ENCODE measurements around the gene STX18. TPM values are rescaled to one million over a fixed set of nuclear protein-coding genes. Genes with fewer than 3 reads are reported as not detected.

STX18 gene
- total RNA-seq, 1 donor from 2014 or later = 21.1 TPM

GRCh38 chr4:4502694-4503311 is 39.0 kb downstream of the STX18 start:
- H3K27me3 Mint-ChIP-seq (ENCODE audit: low read depth) = no peaks in the 10 kb centered on the region
- H3K36me3 Mint-ChIP-seq (ENCODE audit: low read depth) = no peaks in the 10 kb centered on the region
- TF ChIP-seq, protein P1, sequence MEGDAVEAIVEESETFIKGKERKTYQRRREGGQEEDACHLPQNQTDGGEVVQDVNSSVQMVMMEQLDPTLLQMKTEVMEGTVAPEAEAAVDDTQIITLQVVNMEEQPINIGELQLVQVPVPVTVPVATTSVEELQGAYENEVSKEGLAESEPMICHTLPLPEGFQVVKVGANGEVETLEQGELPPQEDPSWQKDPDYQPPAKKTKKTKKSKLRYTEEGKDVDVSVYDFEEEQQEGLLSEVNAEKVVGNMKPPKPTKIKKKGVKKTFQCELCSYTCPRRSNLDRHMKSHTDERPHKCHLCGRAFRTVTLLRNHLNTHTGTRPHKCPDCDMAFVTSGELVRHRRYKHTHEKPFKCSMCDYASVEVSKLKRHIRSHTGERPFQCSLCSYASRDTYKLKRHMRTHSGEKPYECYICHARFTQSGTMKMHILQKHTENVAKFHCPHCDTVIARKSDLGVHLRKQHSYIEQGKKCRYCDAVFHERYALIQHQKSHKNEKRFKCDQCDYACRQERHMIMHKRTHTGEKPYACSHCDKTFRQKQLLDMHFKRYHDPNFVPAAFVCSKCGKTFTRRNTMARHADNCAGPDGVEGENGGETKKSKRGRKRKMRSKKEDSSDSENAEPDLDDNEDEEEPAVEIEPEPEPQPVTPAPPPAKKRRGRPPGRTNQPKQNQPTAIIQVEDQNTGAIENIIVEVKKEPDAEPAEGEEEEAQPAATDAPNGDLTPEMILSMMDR (IDR thresholded peaks at IDR 0.05) = peak; percentile 12
- no peaks in the 10 kb centered on the region for H3K9me3 Mint-ChIP-seq (ENCODE audit: low read depth)
- no peak for DNase-seq (ENCODE audit: low spot score)
- peak overlapping the region; percentile 61 for H3K4me3 Mint-ChIP-seq (ENCODE audit: unreplicated experiment)
- peaks cover 12% of the 10 kb centered on the region for H3K4me1 Mint-ChIP-seq (ENCODE audit: low read depth)
- H3K27ac Mint-ChIP-seq (ENCODE audit: unreplicated experiment) = peak overlapping the region; percentile 38

GRCh38 chr4:4501679-4502078 is 40.2 kb downstream of the STX18 start:
- no peaks in the 10 kb centered on the region for H3K36me3 Mint-ChIP-seq (ENCODE audit: low read depth)
- H3K27ac Mint-ChIP-seq (ENCODE audit: unreplicated experiment) = no peak overlapping the region
- H3K27me3 Mint-ChIP-seq (ENCODE audit: low read depth) = no peaks in the 10 kb centered on the region
- H3K9me3 Mint-ChIP-seq (ENCODE audit: low read depth) = no peaks in the 10 kb centered on the region
- TF ChIP-seq, protein P1 (IDR thresholded peaks at IDR 0.05) = no peak
- DNase-seq (ENCODE audit: low spot score) = no peak
- peaks cover 20% of the 10 kb centered on the region for H3K4me1 Mint-ChIP-seq (ENCODE audit: low read depth)
- H3K4me3 Mint-ChIP-seq (ENCODE audit: unreplicated experiment) = no peak overlapping the region

- no peak overlapping the region for H3K4me3 Mint-ChIP-seq (ENCODE audit: unreplicated experiment)
- H3K9me3 Mint-ChIP-seq (ENCODE audit: low read depth) = no peaks in the 10 kb centered on the region
- H3K27me3 Mint-ChIP-seq (ENCODE audit: low read depth) = no peaks in the 10 kb centered on the region
- H3K36me3 Mint-ChIP-seq (ENCODE audit: low read depth) = no peaks in the 10 kb centered on the region
- peaks cover 24% of the 10 kb centered on the region for H3K4me1 Mint-ChIP-seq (ENCODE audit: low read depth)
- TF ChIP-seq, protein P1 (IDR thresholded peaks at IDR 0.05) = no peak
- DNase-seq (ENCODE audit: low spot score) = no peak
- no peak overlapping the region for H3K27ac Mint-ChIP-seq (ENCODE audit: unreplicated experiment)
These were observed 42.3 kb downstream of the STX18 start for GRCh38 chr4:4499438-4500123.

- DNase-seq (ENCODE audit: low spot score) = no peak
- no peak overlapping the region for H3K4me3 Mint-ChIP-seq (ENCODE audit: unreplicated experiment)
- TF ChIP-seq, protein P1 (IDR thresholded peaks at IDR 0.05) = no peak
- no peaks in the 10 kb centered on the region for H3K9me3 Mint-ChIP-seq (ENCODE audit: low read depth)
- H3K27me3 Mint-ChIP-seq (ENCODE audit: low read depth) = no peaks in the 10 kb centered on the region
- H3K36me3 Mint-ChIP-seq (ENCODE audit: low read depth) = no peaks in the 10 kb centered on the region
- H3K27ac Mint-ChIP-seq (ENCODE audit: unreplicated experiment) = no peak overlapping the region
- peaks cover 19% of the 10 kb centered on the region for H3K4me1 Mint-ChIP-seq (ENCODE audit: low read depth)
These were observed 45.1 kb downstream of the STX18 start for GRCh38 chr4:4496592-4497372.

DNA sequence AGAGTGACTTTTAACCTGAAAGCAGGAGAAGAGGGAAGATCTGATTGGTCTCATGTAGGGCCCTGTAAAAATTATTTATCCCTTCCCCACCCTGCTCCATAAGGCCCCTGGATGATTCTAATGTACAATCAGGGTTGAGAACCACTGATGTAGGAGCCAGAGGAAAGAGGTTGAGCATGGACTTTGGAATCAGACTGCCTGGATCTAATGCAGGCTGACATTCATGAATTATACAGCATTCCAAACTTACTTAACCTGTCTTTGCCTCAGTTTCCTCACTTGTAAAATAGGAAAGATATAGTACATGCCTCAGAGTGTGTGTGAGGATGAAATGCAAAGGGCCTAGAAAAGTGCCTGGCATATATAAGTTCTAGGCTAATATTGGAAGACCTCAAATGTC is 47.0 kb downstream of the STX18 start:
- H3K4me1 Mint-ChIP-seq (ENCODE audit: low read depth) = peaks cover 19% of the 10 kb centered on the region
- H3K36me3 Mint-ChIP-seq (ENCODE audit: low read depth) = no peaks in the 10 kb centered on the region
- no peak for DNase-seq (ENCODE audit: low spot score)
- H3K9me3 Mint-ChIP-seq (ENCODE audit: low read depth) = no peaks in the 10 kb centered on the region
- no peak overlapping the region for H3K4me3 Mint-ChIP-seq (ENCODE audit: unreplicated experiment)
- no peak overlapping the region for H3K27ac Mint-ChIP-seq (ENCODE audit: unreplicated experiment)
- H3K27me3 Mint-ChIP-seq (ENCODE audit: low read depth) = no peaks in the 10 kb centered on the region
- TF ChIP-seq, protein P1 (IDR thresholded peaks at IDR 0.05) = no peak
